GM21723 (cell line): ENCODE results near the gene CCDC192.
"Not testable (repeated sequence)": the region's sequence is repeated elsewhere in the genome, so short reads cannot be mapped to it uniquely, and the experiment has no call there.

Source experiments
- ATAC-seq: cut with Tn5 transposase; IDR thresholded peaks from one replicate; pipeline ENCODE4 v1.9.1; 2021; ENCODE audit warnings: mild to moderate bottlenecking, moderate library complexity; ENCODE audit not compliant: unreplicated experiment

Gene CCDC192

DNA sequence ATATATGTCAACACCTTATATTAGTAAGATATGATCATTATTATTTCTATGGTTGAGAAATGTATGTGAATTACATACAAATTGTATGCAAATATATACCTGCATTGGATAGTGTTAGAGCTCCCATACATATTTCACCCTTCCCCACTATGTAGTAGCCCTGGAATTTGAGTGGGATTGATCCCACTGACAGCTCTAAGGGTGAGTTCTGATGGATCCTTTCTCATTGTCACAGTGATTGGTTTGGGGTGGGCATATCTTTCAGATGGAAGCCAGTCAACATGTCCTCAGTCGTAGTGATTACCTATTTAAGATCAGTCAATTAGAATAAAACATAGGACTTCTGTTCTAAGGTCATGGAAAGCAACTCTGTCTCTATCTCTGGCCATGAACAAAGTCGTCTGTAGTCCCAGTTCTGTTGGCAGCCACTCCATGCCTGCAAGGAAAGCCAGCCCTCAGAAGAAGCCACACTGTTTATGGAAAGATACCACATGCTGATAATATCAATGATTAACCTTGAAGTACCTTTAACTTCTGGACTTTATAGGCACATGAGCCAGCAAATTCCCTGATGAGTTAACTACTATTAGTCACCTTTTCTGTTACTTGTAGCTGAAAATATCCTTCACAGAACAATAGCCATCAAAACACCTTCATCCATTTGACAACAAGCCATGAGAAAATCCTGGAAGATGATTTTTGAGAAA, 5.1 kb upstream of the CCDC192 start:
- no peak for ATAC-seq

DNA sequence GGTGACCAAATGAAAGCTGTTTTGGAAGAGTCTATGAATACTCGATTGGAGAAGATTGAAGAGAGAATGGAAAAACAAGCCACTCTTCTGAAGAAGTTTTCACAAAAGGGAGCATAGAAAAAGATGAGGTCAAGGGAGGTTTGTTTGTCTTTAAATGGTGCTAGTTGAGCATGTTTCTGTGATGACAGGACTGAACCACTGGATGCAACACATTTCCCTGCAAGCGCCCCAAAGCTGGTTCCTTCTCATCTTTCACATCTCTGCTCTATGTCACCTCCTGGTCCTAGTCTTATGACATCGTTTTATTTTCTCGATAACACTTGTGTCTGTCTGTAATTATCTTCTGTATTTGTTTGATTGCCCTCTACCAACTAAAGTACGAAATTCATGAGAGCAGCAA, 3.8 kb upstream of the CCDC192 start:
- no peak for ATAC-seq

DNA sequence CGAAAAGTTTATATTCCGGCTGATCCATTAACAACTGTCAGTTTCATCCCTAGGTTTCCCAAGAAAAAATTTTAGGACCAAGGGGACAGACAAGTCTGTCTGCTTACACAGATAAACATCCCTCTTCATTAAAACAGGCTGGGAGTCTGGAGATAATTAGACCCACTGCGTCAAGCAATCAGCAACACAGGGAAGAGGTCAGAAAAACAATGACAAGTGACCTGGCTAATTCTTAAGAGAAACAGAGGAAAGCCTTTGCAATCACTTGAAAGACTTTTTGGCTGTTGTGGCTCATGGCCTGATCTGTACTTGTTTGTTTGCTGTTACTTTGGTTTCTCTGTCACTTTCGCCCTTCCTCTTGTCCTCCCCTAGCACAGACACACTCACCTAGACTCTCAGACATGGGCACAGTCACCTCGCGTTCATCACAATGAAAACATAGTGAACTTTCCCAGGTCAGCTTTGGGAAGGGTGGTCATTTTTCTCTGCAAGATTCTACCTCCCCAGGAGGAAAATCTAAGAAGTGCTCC, 2.9 kb upstream of the CCDC192 start:
- no peak for ATAC-seq

DNA sequence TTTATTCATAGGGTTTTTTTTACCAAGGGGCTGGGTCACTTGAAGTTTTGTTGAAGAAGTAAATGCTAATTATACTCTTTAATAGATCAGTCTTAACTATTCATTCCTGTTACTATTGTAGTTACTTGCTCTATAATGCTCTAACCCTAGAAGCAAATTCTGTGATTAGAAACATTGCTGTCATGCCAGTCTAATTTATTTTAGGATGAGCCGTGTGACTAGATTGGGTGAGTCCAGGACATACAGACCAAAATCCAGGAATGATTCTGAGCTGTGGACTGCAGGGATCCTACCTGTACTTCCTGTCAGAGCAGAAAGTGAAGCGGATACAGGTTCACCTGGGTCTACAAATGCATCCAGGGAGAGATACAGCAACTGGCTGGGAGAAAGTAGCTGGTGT, 757 bp upstream of the CCDC192 start:
- ATAC-seq = no peak

DNA sequence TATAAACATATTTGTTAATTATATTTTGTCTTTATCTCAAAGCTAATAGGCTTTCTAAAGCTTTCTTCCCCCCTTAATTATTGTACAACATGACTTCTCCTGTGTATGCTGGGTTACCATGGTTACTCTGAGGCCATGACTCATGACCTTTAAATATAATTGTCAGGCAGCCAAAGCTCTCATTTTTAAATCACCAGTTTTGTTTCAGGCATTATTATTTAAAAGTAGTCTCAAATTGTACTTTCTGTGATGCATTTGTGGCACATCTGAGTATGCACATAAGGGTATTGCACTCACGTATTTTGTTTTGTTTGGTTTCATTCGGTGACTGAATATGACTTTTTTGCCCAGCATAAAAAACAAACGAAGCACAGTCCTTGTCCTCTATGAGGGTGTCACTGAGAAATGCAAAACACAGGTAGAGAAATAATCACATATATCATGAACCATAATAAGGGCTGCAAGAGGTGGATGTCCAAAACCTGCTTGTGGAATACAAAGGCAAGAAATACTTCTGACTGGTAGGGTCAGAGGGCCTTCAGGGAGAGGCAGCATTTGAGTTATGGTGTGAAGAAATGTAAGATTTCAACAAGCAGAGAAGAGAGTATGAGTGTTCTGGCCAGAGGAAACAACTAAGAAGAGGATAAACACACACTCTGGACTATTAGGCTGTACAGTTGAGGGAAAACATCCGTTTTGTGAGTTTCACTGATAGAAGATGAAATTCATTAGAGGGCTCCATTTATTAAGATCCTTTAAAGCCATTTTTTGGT, 2.1 kb downstream of the CCDC192 start:
- ATAC-seq = no peak

DNA sequence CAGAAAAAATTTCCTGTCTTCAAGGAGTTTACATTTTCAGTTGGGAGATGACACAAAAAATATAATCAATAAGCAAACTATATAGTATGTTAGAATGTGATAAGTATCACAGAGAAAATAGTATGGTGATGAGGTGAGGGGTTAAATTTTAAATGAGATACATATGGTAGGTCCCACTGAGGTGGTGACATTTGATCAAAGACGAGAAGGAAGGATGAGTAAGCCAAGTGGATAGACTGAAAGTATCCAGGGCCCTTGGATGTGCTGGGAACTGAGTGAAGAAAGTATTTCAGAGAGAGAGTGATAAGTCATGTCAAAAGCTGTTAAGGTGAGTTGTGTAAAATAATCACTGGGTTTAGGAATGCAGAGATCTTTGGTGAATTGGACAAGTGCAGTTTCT, 3.5 kb downstream of the CCDC192 start:
- ATAC-seq = no peak

DNA sequence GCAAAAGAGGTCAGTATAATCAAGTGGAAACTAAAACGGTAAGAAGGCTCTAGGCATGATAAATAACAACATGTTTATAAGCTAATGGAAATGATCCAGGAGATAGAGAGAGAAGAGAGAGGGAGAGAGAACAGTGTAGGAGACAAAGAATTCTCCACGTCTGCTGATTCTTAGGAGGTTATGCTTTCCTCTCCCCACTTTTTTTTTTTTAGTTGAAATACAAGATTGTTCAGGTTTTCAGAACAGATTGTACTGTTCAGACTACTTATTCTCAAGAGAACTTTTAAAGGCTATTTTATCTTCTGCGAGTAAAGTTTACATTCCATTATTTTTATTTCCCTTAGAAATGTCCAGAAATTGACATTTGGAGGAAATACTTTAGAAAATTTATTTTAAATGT, 4.0 kb downstream of the CCDC192 start:
- ATAC-seq = no peak

DNA sequence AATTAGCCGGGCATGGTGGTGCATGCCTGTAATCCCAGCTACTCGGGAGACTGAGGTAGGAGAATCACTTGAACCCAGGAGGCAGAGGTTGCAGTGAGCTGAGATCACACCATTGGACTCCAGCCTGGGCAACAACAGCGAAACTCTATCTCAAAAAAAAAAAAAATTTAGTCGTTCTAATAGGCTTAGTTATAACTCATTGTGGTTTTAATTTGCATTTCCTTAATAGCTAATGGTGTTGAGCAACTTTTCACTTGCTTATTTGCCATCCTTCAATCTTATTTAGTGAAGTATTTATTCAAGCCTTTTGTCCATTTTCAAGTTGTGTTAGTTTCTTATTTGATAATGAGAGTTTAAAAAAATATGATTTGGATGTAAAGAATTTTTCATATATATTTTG, 9.9 kb downstream of the CCDC192 start:
- ATAC-seq = not testable (repeated sequence)

DNA sequence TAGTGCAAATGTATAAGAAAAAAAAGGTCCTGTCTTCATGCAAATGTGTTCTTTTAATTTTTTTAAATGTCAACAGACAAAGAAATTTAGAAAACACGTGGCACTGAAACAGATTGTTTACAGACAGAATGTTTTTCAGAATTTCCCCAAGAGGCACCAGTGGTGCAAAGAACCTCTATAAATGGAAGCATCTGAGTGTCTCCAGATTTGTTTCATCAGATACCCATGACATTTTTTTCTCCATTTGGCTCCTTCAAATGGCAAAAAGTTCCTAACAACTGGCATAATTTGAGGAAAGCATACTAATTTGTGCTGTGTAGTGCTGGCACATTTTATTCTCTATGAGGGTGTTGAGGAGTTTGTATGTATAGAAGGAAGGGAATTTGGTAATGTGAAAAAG, 15.0 kb downstream of the CCDC192 start:
- ATAC-seq = no peak

DNA sequence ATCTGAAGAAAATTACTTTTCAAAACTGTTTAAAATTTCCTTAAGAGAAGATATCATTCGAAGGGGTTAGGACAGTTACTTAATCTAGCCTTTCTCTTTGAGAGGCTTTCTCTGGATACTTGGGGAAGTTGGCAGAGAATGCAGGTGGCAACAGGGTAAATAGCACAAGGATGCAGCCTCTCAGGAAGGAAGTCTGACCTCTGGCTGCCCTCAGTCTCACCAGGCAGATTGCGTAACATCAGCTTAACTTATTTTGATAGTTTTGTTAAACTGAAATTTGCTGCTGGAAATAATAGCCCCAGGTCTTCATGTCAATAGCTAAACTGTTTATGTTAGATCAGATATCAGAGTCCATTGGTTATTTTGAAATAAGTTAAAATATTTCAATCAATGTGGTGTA, 20.4 kb downstream of the CCDC192 start:
- no peak for ATAC-seq

DNA sequence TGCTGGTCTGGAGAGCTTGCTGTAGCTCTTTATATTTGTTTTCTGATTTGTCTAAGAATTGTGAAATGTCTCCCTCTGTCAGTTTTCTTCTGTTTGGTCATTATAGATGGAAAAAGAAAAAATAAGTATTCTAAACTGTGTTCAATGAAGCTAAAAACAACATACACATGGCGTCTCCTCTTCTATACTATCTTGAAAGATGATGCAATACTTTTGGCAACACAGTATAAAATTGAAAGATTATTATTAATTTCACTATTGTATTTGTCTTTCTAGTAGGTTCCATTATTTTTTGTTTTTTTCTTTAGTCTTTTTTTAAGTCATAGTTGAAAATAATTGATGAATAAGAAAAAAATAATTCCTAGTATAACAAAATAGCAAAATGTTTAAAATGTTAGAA, 22.5 kb downstream of the CCDC192 start:
- no peak for ATAC-seq

DNA sequence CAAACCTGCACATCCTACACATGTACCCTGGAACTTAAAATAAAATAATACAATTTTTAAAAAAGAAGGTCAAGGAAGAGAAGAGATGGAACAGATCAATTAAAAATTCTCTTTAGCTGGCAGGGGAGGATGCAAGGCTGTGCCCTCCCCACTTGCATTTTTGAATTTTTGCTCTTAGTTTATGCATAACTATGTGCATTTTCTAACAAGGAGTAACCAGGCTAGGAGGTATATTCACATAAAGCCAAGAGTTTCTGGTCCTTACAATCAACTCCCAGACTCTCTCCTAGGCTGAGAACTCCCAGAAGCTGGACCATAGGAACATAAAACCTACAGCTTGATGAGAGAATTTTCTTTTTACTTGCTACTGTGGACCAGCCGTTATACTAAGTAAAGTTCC, 29.8 kb downstream of the CCDC192 start:
- no peak for ATAC-seq

DNA sequence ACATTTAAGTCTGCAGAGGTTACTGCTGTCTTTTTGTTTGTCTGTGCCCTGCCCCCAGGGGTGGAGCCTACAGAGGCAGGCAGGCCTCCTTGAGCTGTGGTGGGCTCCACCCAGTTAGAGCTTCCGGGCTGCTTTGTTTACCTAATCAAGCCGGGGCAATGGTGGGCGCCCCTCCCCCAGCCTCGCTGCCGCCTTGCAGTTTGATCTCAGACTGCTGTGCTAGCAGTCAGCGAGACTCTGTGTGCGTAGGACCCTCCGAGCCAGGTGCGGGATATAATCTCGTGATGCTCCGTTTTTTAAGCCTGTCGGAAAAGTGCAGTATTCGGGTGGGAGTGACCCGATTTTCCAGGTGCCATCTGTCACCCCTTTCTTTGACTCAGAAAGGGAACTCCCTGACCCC, 36.2 kb downstream of the CCDC192 start:
- not testable (repeated sequence) for ATAC-seq

DNA sequence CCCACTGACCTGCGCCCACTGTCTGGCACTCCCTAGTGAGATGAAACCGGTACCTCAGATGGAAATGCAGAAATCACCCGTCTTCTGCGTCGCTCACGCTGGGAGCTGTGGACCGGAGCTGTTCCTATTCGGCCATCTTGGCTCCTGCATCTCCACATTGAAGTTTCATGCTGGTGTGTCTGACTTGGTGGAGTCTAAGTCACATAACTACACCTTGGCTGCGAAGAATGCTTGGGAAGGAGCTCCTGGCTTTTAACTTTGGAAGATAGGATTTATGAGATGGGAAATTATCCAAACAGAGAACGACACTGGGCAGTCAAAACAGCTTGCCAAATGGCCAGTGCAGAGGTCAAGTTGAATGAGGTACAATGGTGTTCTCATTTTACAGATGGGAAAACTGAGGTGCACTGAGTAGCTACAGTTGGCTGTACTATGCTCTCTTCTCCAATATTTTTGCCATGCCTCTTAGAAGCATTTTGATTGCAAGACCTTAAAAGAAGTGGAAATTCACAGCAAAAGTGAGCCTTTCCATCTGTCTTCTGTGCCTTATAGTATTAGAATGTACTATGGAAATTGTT, 36.7 kb downstream of the CCDC192 start:
- no peak for ATAC-seq

DNA sequence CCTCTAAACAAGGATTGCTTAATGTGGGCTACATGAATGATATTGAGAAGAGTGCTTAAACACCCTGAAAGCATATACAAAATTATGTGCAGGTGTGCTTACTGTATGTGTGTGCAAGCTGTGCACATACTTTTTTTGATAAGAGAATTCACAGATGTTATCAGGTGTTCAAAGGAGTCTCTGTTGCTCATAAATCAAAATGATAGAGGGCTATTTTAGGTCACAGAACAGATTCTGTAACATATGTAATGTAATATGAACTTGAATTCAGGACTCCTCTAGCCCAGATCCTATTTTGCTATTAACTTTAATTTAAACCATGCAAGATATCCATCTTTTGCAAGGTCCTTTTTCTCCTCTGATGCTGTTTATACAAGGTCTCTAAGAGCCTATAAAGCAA, 38.2 kb downstream of the CCDC192 start:
- ATAC-seq = no peak

DNA sequence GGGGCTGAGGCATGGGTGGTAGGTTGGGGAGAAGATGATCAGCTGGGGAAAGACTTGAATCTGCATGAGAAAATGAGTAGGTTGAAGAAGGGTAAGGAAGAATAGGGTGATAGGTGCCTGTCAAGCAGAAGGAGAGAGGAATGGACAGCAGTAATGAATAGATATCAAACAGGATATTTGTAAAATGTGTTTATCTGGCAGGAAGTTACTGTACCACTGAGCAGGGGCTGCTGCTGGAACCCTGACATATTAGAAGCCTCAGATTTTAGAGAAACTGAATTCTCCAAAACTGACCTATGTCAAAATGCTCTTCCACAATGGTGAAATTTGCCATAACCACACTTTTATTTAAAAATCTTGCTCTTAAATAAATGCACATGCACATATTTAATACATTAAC, 41.0 kb downstream of the CCDC192 start:
- ATAC-seq = no peak

DNA sequence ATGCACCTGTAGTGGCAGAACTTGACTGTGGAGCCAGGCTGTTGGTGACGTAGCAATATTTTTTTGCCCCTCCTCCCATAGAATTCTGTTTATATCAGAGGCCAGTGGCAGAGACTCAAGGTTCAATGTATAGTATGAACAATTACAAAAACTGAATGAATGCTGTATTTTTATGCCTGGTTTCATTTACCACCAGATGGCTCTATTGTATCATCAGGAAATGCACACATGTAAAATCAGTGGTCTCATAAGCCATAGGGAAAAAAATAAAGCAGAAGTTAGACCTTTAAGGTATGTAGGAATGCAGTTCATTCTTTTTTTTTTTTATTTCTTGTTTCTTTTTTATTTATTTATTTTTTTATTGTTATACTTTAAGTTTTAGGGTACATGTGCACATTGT, 43.6 kb downstream of the CCDC192 start:
- no peak for ATAC-seq

DNA sequence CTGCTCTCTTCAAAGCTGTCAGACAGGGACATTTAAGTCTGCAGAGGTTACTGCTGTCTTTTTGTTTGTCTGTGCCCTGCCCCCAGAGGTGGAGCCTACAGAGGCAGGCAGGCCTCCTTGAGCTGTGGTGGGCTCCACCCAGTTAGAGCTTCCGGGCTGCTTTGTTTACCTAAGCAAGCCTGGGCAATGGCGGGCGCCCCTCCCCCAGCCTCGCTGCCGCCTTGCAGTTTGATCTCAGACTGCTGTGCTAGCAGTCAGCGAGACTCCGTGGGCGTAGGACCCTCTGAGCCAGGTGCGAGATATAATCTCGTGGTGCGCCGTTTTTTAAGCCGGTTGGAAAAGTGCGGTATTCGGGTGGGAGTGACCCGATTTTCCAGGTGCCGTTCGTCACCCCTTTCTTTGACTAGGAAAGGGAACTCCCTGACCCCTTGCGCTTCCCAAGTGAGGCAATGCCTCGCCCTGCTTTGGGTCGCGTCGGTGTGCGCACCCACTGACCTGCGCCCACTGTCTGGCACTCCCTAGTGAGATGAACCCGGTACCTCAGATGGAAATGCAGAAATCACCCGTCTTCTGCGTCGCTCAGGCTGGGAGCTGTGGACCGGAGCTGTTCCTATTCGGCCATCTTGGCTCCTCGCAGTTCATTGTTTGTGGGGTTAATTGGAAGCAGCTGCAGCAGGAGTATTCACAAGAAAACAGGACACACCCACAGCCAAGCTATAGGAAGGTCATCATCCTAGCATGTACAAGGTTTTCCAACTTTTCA, 49.5 kb downstream of the CCDC192 start:
- ATAC-seq = not testable (repeated sequence)

DNA sequence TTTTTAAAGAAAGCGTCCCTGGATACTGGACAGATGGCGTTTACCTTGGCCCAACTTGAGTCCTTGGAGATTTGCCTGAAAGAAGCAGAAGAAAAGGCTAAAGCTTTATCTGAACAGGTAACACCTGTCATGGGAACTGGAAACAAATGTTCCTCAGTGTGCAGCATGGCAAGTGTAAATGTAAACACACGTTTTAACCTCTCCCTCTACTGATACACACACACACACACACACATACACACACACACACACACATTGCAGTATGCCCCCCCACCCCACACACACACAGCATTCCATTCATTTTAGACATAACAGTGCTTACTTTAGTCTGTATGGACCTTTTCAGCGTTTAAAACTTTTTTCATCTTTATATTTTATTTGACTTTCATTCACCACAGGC, 51.1 kb downstream of the CCDC192 start:
- ATAC-seq = no peak

DNA sequence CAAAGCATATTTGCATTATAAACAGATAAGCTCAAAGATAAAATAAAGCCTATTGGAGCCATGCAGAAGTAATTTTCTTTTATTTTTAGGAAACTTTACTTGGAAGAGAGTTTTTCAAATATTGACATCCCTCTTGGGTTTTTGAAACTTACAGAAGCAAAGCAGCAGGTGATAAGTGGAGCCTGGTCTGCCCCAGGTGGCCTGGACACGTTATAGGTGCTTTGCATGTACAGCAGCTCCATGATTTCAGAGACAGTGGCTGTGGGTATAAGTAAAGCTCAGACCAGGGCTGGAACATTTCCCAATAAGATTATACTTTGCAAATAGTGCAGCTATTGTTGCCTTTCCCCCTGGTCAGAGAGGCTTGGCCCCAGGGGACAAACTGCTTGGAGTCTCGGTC, 51.5 kb downstream of the CCDC192 start:
- no peak for ATAC-seq

DNA sequence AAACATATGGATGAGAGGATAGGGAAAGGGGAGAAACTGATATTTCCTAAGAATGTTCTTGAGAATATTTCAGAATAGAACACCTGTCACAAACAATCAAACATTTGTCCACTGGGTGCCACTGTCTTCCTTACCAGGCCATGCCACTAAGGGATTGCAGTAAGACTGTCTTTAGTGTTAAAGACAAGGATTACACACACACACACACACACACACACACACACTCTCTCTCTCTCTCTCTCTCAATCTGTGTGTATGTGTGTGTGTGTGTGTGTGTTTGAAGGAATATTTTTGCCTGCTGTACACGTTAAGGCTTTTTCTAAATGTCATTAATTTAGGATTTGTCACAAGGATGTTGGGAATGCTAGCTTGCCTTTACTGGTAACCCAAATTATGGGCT, 54.4 kb downstream of the CCDC192 start:
- ATAC-seq = peak; percentile 77
